WTC11 (cell line): ENCODE measurements around the gene ACO2.

ENCODE experiments used
- ATF2 ChIP-seq: sonication (generic); formaldehyde crosslinking; IDR thresholded peaks from 2 replicates; pipeline ENCODE4 v1.8.1; 2022; ENCODE audit warnings: low read depth, missing genetic modification reagents, borderline replicate concordance
- CTCF ChIP-seq: fragments of 200-600 bp; IDR thresholded peaks from 2 replicates; pipeline ENCODE4 v1.8.0; 2022; ENCODE audit warnings: antibody characterized with exemption
- E2F5 ChIP-seq: sonication (generic); formaldehyde crosslinking; IDR thresholded peaks from 2 replicates; pipeline ENCODE4 v1.8.1; 2022; ENCODE audit warnings: mild to moderate bottlenecking, moderate library complexity, missing genetic modification reagents
- FOXP1 ChIP-seq: sonication (generic); formaldehyde crosslinking; IDR thresholded peaks from 2 replicates; pipeline ENCODE4 v1.8.0; 2022; ENCODE audit warnings: missing genetic modification reagents, mild to moderate bottlenecking, moderate library complexity, borderline replicate concordance
- JAZF1 ChIP-seq: fragments of 250-450 bp; sonication (Bioruptor Pico); IDR thresholded peaks from 2 replicates; pipeline ENCODE4 v1.9.0; 2021; ENCODE audit warnings: moderate library complexity, mild to moderate bottlenecking, inconsistent platforms
- MLX ChIP-seq: sonication (generic); formaldehyde crosslinking; IDR thresholded peaks from 2 replicates; pipeline ENCODE4 v1.8.1; 2023; ENCODE audit warnings: mild to moderate bottlenecking, missing genetic modification reagents, moderate library complexity
- RELA ChIP-seq: sonication (generic); formaldehyde crosslinking; IDR thresholded peaks from 2 replicates; pipeline ENCODE4 v1.8.1; 2022; ENCODE audit warnings: missing genetic modification reagents, mild to moderate bottlenecking, borderline replicate concordance
- TCF7 ChIP-seq: sonication (generic); formaldehyde crosslinking; IDR thresholded peaks from 2 replicates; pipeline ENCODE4 v1.8.0; 2022; ENCODE audit warnings: mild to moderate bottlenecking, low read depth, missing genetic modification reagents, moderate library complexity
- ZSCAN18 ChIP-seq: fragments of 250-450 bp; sonication (Bioruptor Pico); IDR thresholded peaks from 2 replicates; pipeline ENCODE4 v2.1.2; 2022; ENCODE audit warnings: mild to moderate bottlenecking, moderate library complexity

- no peak for TF ChIP-seq MLX (CRISPR knock-in tag)
- no peak for TF ChIP-seq CTCF
- TF ChIP-seq ZSCAN18 (CRISPR knock-in tag), result no peak
- no peak for TF ChIP-seq ATF2 (CRISPR knock-in tag)
- TF ChIP-seq TCF7, result no peak
- TF ChIP-seq FOXP1 (CRISPR knock-in tag), result no peak
- TF ChIP-seq E2F5 (CRISPR knock-in tag), result no peak
- TF ChIP-seq RELA (CRISPR knock-in tag), result no peak
- no peak for TF ChIP-seq JAZF1 (CRISPR knock-in tag)
Observed at GRCh38 chr22:41478891-41479521, 10.1 kb downstream of the ACO2 start.
